Tibial nerve (tissue), 4 donors: Measurements from ENCODE around the gene CHADL. TPM values are rescaled to one million over a fixed set of nuclear protein-coding genes. Genes with fewer than 3 reads are reported as not detected.

ENCODE experiments used
- DNase-seq, 2 donors: peaks; one replicate each; pipeline ENCODE4 v3.0.0-alpha.2; 2019; ENCODE audit warnings: low spot score in 2 of 2
- H3K27ac ChIP-seq, 4 donors: fragments of 200-600 bp; sonication (generic) in 3 of 4; one replicate each; pipeline ENCODE4 v1.5.1; 2017 to 2019; ENCODE audit warnings: mild to moderate bottlenecking in 1 of 4
- H3K27me3 ChIP-seq, 2 donors: fragments of 200-600 bp; sonication (generic) in 1 of 2; one replicate each; pipeline versions ENCODE4 v1.5.1 to v1.6.0; 2017 to 2019
- H3K36me3 ChIP-seq, 3 donors: fragments of 200-600 bp; sonication (generic); one replicate each; pipeline ENCODE4 v1.5.1; 2018 to 2019
- H3K4me1 ChIP-seq, 4 donors: fragments of 200-600 bp; sonication (generic) in 3 of 4; one replicate each; pipeline ENCODE4 v1.5.1; 2017 to 2019
- H3K4me3 ChIP-seq, 4 donors: fragments of 200-600 bp; sonication (generic) in 3 of 4; one replicate each; pipeline ENCODE4 v1.5.1; 2017 to 2019; ENCODE audit warnings: mild to moderate bottlenecking in 1 of 4, moderate library complexity in 1 of 4
- H3K9me3 ChIP-seq, 4 donors: fragments of 200-600 bp; sonication (generic) in 3 of 4; one replicate each; pipeline ENCODE4 v1.5.1; 2017 to 2019
- CTCF ChIP-seq, 5 experiments: fragments of 200-600 bp in 3 of 5; fragments of 450-650 bp in 2 of 5; sonication (generic) in 3 of 5; IDR thresholded peaks; one replicate each; pipeline ENCODE4 v1.5.1; 2016 to 2019; ENCODE audit warnings: antibody characterized with exemption in 5 of 5, mild to moderate bottlenecking in 3 of 5, moderate library complexity in 2 of 5
- EP300 ChIP-seq, 2 donors: sonication (generic); formaldehyde crosslinking; IDR thresholded peaks; one replicate each; pipeline ENCODE4 v1.6.1; 2017; ENCODE audit warnings: antibody characterized with exemption in 2 of 2, mild to moderate bottlenecking in 1 of 2
- POLR2A ChIP-seq, 2 donors: fragments of 450-650 bp; IDR thresholded peaks; one replicate each; pipeline ENCODE4 v1.6.1; 2017; ENCODE audit warnings: antibody characterized with exemption in 2 of 2, mild to moderate bottlenecking in 2 of 2, moderate library complexity in 2 of 2
- WGBS, 2 donors: methylation state at CpG; one replicate each; pipeline ENCODE4 v1.1.5; 2018; 5-methylcytosine and 5-hydroxymethylcytosine counted together
- total RNA-seq, 4 donors: library from RNA; depleted of rRNA; stranded (reverse); fragments of >200 nt; gene quantifications; one replicate each; pipeline ENCODE4 v1.1.0, GENCODE V29; 2016

CHADL gene
- total RNA-seq, 4 donors from 2014 or later = 25.3 to 32.0 (median 27.5) TPM

GRCh38 chr22:41242396-41243117 lies 1.8 kb upstream of the CHADL start:
- no peak for TF ChIP-seq CTCF (IDR thresholded peaks at IDR 0.05)
- TF ChIP-seq POLR2A (IDR thresholded peaks at IDR 0.05) = no peak
- no peak for TF ChIP-seq EP300 (IDR thresholded peaks at IDR 0.05)
- WGBS, 2 donors = 87 to 89% methylated on average over 18 of the region's 18 CpGs

GRCh38 chr22:41241133-41241676 lies 474 bp upstream of the CHADL start:
- H3K36me3 ChIP-seq = peaks cover 0 to 30% (median 4%) of the 10 kb centered on the region in 3 donors
- peak in 1 of 2 donors; percentile 7 for TF ChIP-seq POLR2A (IDR thresholded peaks at IDR 0.05)
- no peak for TF ChIP-seq CTCF (IDR thresholded peaks at IDR 0.05)
- peak overlapping the region; percentile 34 to 96 (median 76) for H3K27ac ChIP-seq
- DNase-seq = no peak
- no peaks in the 10 kb centered on the region for H3K27me3 ChIP-seq
- H3K4me1 ChIP-seq = peaks cover 0 to 38% (median 17%) of the 10 kb centered on the region in 4 donors
- 76 to 79% methylated on average over 5 to 6 of the region's 7 CpGs for WGBS, 2 donors
- no peak overlapping the region for H3K4me3 ChIP-seq
- H3K9me3 ChIP-seq = no peaks in the 10 kb centered on the region

More at GRCh38 chr22:41242396-41243117, 1.8 kb upstream of the CHADL start:
- no peak overlapping the region for H3K27ac ChIP-seq
- H3K9me3 ChIP-seq = no peaks in the 10 kb centered on the region
- no peak overlapping the region for H3K4me3 ChIP-seq
- DNase-seq = no peak
- H3K27me3 ChIP-seq = no peaks in the 10 kb centered on the region
- H3K4me1 ChIP-seq = peaks cover 0 to 24% (median 9%) of the 10 kb centered on the region in 4 donors
- H3K36me3 ChIP-seq = peaks cover 0 to 42% (median 8%) of the 10 kb centered on the region in 3 donors

- peaks cover 0 to 39% (median 17%) of the 10 kb centered on the region in 4 donors for H3K4me1 ChIP-seq
- peaks cover 0 to 22% (median 0%) of the 10 kb centered on the region in 3 donors for H3K36me3 ChIP-seq
- H3K27me3 ChIP-seq = no peaks in the 10 kb centered on the region
- no peaks in the 10 kb centered on the region for H3K9me3 ChIP-seq
- H3K4me3 ChIP-seq = no peak overlapping the region
- 66 to 74% methylated on average over 14 to 16 of the region's 16 CpGs for WGBS, 2 donors
- peak overlapping the region; percentile 70 to 96 (median 88) for H3K27ac ChIP-seq
- DNase-seq = no peak
- TF ChIP-seq POLR2A (IDR thresholded peaks at IDR 0.05) (no peak), EP300 (IDR thresholded peaks at IDR 0.05) (peak in 1 of 2 donors; percentile 18)
Observed at GRCh38 chr22:41239443-41240128, 1.1 kb downstream of the CHADL start.

GRCh38 chr22:41238570-41239442 lies 1.9 kb downstream of the CHADL start:
- DNase-seq = no peak
- 91 to 94% methylated on average over 21 to 30 of the region's 32 CpGs for WGBS, 2 donors
- H3K36me3 ChIP-seq = peaks cover 0 to 23% (median 0%) of the 10 kb centered on the region in 3 donors
- H3K27me3 ChIP-seq = no peaks in the 10 kb centered on the region
- H3K4me3 ChIP-seq = peak overlapping the region in 1 of 4 donors; percentile 60
- H3K4me1 ChIP-seq = peaks cover 0 to 39% (median 17%) of the 10 kb centered on the region in 4 donors
- TF ChIP-seq POLR2A (IDR thresholded peaks at IDR 0.05) (no peak), CTCF (IDR thresholded peaks at IDR 0.05) (no peak), EP300 (IDR thresholded peaks at IDR 0.05) (no peak)
- H3K27ac ChIP-seq = peak overlapping the region in 3 of 4 donors; percentile 84 to 96 (median 92)
- no peaks in the 10 kb centered on the region for H3K9me3 ChIP-seq
